Testis (tissue), 3 donors: ENCODE data around the gene SH3RF3. TPM values are rescaled to one million over a fixed set of nuclear protein-coding genes. Genes with fewer than 3 reads are reported as not detected.

Experiments
- DNase-seq: peaks from one replicate; pipeline ENCODE4 v3.0.0-alpha.2; 2019
- H3K27ac ChIP-seq, 2 donors: fragments of 200-600 bp; sonication (generic); one replicate each; pipeline ENCODE4 v1.5.1; 2019
- H3K27me3 ChIP-seq: fragments of 200-600 bp; sonication (generic); one replicate; pipeline ENCODE4 v1.5.1; 2019
- H3K36me3 ChIP-seq: fragments of 200-600 bp; sonication (generic); one replicate; pipeline ENCODE4 v1.5.1; 2017; ENCODE audit warnings: low read depth; ENCODE audit errors: missing control alignments
- H3K4me1 ChIP-seq: fragments of 200-600 bp; sonication (generic); one replicate; pipeline ENCODE4 v1.5.1; 2019
- H3K4me3 ChIP-seq, 2 donors: fragments of 200-600 bp; sonication (generic); one replicate each; pipeline ENCODE4 v1.5.1; 2017 to 2019
- H3K9me3 ChIP-seq: fragments of 200-600 bp; sonication (generic); one replicate; pipeline ENCODE4 v1.5.1; 2017
- CTCF ChIP-seq, 3 experiments: fragments of 450-650 bp in 2 of 3; fragments of 200-600 bp in 1 of 3; sonication (generic) in 1 of 3; IDR thresholded peaks; one replicate each; pipeline ENCODE4 v1.5.1; 2016 to 2019; ENCODE audit warnings: antibody characterized with exemption in 3 of 3, mild to moderate bottlenecking in 2 of 3, moderate library complexity in 1 of 3
- POLR2A ChIP-seq: fragments of 450-650 bp; IDR thresholded peaks from one replicate; pipeline ENCODE4 v1.6.1; 2017; ENCODE audit warnings: antibody characterized with exemption, mild to moderate bottlenecking, moderate library complexity
- WGBS, 2 donors: methylation state at CpG; one replicate each; pipeline ENCODE4 v1.1.5; 2018; 5-methylcytosine and 5-hydroxymethylcytosine counted together
- intact Hi-C: fragments of 100-400 bp; cut with DNase I; formaldehyde crosslinking; loops from one replicate; pipeline ENCODE4 v1.15.1; 2023; ENCODE audit warnings: low total_unique reads
- polyA plus RNA-seq: library from polyadenylated mRNA; stranded (reverse); fragments of 350-450 nt; fragmentation: Illumina TruSeq; extraction: RNeasy Lipid Tissue Mini Kit (QIAGEN cat#74804); gene quantifications from one replicate; pipeline ENCODE4 v1.2.3, GENCODE V29; 2014; ENCODE audit warnings: low read depth, low replicate concordance; ENCODE audit not compliant: insufficient read depth
- total RNA-seq, 2 donors: library from RNA; depleted of rRNA; stranded (reverse); fragments of >200 nt; gene quantifications; one replicate each; pipeline ENCODE4 v1.2.3, GENCODE V29; 2016

The SH3RF3 gene
- total and polyA plus RNA-seq, 3 donors from 2014 or later: 9.3 to 20.1 (median 16.5) TPM

DNA sequence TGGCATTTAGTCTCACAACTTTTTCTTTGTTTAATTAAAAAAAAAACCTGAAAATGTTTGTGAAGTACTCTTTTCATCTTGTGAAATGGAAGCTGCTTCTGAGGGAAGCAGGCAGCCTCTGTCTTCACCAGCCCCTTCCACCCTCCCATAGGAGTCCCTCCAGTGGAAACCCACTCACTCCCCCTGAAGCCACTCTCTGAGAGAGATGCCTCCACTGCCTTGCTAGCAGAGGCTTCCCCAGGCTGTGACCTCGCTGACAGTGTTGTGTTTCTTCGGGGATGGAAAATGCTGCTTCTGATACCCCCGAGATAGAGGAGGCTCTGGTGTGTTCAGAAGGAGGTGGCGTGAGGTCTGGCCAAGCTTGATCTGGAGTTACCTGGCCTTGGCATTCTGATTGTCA, 59.9 kb downstream of the SH3RF3 start:
- H3K27me3 ChIP-seq: no peaks in the 10 kb centered on the region
- no peaks in the 10 kb centered on the region for H3K36me3 ChIP-seq
- no peak overlapping the region for H3K4me3 ChIP-seq
- DNase-seq: no peak
- no peaks in the 10 kb centered on the region for H3K9me3 ChIP-seq
- intact Hi-C loops: no loop called here
- 87 to 92% methylated on average over 4 of the region's 4 CpGs for WGBS, 2 donors
- H3K4me1 ChIP-seq: peaks cover 12% of the 10 kb centered on the region
- H3K27ac ChIP-seq: no peak overlapping the region
- TF ChIP-seq CTCF (IDR thresholded peaks at IDR 0.05) (no peak), POLR2A (no peak)

DNA sequence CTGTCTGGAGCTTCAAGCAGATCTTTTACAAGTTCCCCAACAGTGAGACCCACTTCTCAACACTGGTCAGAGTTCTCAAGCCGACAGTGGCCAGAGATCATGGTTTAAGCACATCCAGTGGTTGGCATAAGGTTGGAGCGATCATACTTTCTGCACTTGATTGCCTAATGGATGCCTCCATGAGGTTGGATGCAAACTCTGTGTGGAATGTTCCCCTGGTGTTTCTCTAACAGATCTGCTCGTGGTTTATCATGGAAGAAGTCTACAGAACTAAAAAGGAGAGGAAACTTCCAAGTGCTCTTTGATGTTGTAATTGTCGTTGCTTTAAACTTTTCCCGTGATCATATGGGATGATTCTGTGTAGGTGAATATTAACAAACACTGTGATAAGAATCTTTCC, 60.7 kb downstream of the SH3RF3 start:
- DNase-seq: no peak
- no peak overlapping the region for H3K4me3 ChIP-seq
- no peak for TF ChIP-seq CTCF (IDR thresholded peaks at IDR 0.05)
- no peak for TF ChIP-seq POLR2A
- 93 to 100% methylated on average over 5 of the region's 5 CpGs for WGBS, 2 donors
- no peaks in the 10 kb centered on the region for H3K9me3 ChIP-seq
- no peak overlapping the region for H3K27ac ChIP-seq
- H3K27me3 ChIP-seq: no peaks in the 10 kb centered on the region
- intact Hi-C loops: no loop called here
- no peaks in the 10 kb centered on the region for H3K36me3 ChIP-seq
- H3K4me1 ChIP-seq: peaks cover 12% of the 10 kb centered on the region

- Histone ChIP-seq H3K4me1 (no peaks in the 10 kb centered on the region), H3K9me3 (no peaks in the 10 kb centered on the region), H3K36me3 (no peaks in the 10 kb centered on the region), H3K4me3 (no peak overlapping the region), H3K27me3 (no peaks in the 10 kb centered on the region), H3K27ac (no peak overlapping the region)
- no peak for DNase-seq
- intact Hi-C loops: no loop called here
- no peak for TF ChIP-seq POLR2A
- TF ChIP-seq CTCF (IDR thresholded peaks at IDR 0.05): no peak
- WGBS, 2 donors: 85 to 87% methylated on average over 14 to 17 of the region's 17 CpGs
Measured at GRCh38 chr2:109193807-109194619, 65.0 kb downstream of the SH3RF3 start.

DNA sequence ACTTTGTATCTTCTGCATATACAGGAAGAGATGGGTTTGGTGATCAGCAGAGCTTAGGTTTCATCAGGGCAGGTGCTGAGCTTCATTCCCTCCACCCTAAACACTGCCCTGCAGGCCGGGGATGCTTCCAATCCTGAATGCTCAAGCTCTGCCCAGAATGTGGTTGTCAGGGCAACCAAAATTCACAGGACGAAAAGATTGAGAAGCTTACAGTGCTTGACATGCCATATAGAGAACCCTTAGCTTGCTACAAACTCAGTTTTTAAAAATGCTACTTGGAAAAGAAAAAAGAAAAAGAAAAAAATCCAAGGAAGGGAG, 65.6 kb downstream of the SH3RF3 start:
- intact Hi-C loops: no loop called here
- TF ChIP-seq POLR2A: no peak
- 81 to 84% methylated on average over 2 of the region's 2 CpGs for WGBS, 2 donors
- H3K4me3 ChIP-seq: no peak overlapping the region
- no peaks in the 10 kb centered on the region for H3K9me3 ChIP-seq
- no peaks in the 10 kb centered on the region for H3K27me3 ChIP-seq
- no peak for DNase-seq
- H3K36me3 ChIP-seq: no peaks in the 10 kb centered on the region
- no peak overlapping the region for H3K27ac ChIP-seq
- H3K4me1 ChIP-seq: no peaks in the 10 kb centered on the region

DNA sequence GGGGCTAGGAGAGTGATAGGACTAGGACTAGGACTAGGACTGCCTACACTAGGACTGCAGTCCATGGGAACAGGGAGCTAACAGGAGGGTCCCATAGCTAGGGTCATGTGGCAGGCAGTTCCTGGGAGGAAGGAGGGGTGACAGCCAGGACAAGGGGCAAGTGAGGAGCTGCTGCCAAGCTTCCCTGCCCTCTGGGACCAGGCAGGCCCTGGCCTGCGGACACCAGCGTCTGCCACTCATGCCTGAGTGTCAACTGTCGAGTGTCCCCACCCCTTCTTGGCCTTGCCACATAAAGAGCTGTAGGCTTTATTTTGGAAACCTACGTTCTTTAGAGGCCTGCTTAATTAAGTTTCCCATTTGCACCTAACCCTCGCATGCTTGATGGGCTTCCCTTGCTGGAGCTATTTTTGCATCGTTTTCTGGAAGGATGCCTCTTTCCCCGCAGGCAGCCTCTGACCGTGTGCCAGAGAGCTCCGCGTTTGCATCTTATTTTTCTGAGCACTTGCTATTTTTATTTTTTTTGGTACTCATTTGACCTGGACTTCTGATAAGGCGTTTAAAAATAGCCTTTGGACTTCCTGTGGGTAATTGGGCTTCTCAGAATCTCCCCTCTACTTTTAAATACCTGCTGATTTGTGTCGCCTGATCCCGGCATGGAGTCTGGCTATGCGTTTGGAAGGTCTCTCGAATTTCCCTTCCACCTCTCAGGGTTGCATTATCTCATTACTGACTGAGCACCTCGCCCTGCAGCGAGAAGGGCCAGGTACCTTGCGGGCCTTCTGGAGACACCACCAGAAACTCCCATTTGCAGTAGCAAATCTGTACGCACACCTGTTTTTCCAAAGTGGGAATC, 66.4 kb downstream of the SH3RF3 start:
- no peak overlapping the region for H3K4me3 ChIP-seq
- no peak overlapping the region for H3K27ac ChIP-seq
- no peaks in the 10 kb centered on the region for H3K27me3 ChIP-seq
- H3K4me1 ChIP-seq: no peaks in the 10 kb centered on the region
- 59 to 68% methylated on average over 17 to 19 of the region's 19 CpGs for WGBS, 2 donors
- no peaks in the 10 kb centered on the region for H3K9me3 ChIP-seq
- TF ChIP-seq POLR2A: no peak
- TF ChIP-seq CTCF (IDR thresholded peaks at IDR 0.05): no peak
- no peaks in the 10 kb centered on the region for H3K36me3 ChIP-seq
- intact Hi-C loops: no loop called here
- DNase-seq: no peak
